GM19351 (cell line): Measurements from ENCODE around the gene YBX2.

Experiments
- ATAC-seq: cut with Tn5 transposase; IDR thresholded peaks from one replicate; pipeline ENCODE4 v1.9.1; 2021; ENCODE audit warnings: mild to moderate bottlenecking, moderate library complexity; ENCODE audit not compliant: unreplicated experiment

Gene YBX2

DNA sequence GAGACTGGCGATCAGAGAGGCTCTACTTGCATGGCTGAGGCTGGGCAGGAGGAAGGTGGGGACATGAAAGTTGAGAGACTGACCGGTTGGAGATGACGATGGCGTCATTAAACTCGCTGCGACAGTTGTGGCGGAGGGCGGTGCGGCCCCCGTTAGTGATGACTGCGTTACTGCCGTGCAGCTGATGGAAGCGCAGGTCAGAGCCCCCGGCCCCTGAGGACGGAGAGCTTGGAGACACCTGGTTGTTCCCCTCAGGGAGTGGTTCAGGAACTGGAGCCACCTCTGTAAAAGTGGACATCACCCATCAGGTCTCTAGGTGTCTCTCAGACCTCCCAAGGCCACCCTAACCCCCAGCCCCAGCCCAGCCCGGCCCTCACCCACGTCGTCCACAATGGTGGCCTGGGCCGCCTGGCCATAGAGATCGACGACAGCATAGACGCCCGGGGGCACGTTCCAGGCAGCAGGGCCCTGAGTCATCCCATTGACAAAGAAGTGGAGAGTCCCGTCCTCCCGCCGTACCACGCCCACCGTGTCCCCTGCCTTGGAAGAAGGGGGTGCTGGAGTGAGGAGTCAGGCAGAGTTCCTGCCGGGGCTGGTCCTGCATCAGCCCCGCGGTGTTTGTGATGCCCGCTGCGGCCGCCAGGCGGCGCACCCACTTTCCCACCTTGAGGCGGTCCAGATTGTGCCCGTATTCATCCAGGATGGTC, 29.4 kb upstream of the YBX2 start:
- ATAC-seq = no peak

DNA sequence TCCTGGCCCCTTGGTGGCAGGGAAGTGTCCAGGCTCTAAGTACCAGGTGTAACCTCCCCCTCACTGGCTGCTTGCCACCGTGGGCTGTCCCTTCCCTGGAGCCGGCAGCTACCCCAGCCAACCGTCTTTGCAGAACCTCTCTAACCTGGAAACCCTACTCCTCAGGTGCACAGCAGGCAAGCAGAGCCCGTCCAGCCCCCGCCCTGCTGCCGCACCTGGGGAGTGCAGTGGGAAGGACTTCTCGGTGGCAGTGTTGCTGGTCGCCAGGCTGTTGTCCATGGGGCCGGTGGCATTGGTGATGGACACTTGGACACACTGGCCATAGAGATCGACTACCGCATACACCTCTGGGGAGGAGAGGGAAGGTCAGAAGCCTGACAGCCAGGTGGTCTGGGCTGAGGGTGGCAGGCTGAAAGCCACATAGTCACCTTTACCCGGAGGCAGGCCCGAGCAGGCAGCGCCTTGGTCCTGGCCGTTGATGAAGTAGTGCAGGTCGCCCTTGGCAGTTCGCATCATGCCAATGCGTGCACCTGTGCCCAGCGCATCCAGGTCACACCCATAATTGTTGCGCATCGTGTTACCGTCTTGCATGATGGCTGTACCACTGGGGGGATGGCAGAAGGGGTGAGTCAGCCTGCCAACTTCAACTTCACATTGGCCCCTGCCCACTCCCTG, 28.2 kb upstream of the YBX2 start:
- no peak for ATAC-seq

DNA sequence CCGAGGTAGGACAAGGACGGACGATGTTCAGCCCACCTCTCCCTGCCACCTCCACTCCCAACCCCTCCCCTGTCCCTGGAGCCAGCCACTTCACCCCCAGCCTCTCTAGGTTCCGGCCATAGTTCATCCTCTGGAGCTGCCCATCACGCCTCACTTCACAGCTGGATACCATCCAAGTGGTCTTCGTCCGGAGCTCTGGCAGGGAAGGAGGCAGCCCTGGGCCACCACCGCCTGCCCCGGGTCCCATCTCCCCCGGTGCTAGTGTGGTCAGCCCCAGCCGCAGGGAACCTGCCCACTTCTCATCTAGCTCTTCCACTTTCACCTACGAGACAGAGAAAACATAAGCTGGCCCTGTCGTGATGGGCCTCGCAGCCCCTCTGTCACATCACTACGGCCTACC, 27.0 kb upstream of the YBX2 start:
- ATAC-seq = no peak

DNA sequence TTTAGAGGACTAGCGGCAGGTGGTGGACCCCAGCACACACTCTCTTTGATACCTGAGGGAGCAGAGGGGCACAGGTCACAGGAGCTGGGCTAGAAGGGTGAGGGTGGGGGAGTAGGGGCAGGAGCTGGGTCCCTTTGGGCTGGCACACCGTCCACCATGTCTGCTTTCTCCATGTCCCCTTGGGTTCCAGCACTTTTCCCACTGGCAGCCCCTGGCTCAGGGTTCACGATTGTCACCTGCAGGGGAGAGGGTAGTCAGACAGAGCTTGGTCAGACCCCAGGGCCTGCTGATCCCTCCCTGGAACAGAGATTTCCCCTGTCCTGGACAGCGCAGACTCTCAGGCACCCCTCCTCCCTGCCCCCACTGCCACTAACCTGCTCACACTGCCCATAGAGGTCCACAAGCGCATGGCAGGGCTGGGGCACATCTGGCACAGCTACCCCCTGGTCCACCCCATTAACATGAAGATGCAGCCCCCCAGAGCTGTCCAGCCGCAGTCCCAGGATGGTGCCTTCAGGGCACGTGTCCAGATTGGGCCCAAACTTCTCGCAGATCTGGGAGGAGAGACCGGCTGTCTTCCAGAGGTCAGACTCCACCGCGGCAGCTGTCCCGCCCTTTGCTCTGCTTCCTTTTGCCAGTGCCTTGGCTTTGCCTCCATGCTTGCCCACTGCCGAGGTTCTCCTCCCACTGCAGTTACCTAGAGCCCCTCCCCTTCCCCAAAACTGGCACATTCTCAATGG, 23.9 kb upstream of the YBX2 start:
- no peak for ATAC-seq

DNA sequence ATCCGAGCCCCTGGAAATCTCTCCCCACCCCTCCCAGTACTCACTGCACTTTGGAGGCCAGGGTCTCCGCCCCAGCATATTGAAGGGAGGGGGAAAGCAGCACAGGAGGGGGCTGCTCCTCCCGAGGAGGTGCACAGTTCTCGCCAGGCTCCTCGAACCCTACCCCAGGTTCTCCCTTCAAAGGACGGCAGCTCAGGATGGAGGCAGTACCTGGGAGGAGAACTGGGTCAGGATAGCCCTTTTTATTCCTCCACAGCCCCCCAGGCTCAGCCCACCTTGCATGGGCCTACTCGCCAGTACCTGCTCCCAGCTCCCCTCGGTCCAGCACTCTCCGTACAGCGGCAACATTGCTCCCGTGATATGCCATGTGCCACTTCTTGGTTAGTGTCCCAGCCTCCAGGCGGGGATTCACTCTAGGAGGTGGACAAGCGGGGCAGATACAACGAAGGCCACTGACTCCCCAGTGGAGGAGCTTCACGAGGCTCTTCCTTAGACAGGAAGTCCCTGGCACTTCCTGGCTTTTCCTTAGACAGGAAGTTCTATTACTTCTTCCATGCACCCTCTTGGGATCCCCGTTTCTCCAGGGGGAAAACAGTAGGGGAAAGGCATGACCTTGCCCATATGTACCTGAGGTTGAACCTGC, 22.8 kb upstream of the YBX2 start:
- ATAC-seq = no peak

DNA sequence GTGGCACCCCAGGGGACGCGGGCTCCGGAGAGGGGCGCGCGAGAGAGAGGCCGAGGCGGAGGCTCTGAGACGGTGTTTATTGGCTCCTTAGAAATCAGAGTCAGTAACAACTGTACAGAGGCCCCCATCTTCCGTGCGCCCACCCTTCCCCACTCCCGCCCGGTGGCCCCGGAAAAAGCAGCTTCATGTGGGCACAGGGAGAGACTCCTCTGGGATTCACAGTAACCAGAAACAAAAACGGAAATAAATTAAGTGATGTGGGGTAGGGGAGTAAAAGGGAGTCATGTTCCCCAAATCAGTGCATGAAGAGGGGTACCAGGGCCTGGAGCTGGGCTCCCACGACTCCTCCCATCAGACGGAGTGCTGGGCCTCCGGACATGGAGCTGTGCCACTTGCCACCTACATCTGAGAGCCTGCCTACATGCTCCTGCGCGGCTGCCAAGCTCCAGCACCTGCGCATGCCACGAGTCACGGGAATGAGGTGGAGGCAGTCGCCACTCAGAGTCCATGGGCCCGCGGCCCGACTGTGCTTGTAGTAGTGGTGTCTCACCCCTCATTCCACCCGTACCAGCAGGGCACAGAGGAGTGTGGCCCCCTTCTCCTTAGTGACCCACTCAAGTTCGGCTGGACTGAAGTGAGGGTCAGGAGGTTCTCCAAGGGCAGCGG, 21.3 kb upstream of the YBX2 start:
- peak; percentile 14 for ATAC-seq

DNA sequence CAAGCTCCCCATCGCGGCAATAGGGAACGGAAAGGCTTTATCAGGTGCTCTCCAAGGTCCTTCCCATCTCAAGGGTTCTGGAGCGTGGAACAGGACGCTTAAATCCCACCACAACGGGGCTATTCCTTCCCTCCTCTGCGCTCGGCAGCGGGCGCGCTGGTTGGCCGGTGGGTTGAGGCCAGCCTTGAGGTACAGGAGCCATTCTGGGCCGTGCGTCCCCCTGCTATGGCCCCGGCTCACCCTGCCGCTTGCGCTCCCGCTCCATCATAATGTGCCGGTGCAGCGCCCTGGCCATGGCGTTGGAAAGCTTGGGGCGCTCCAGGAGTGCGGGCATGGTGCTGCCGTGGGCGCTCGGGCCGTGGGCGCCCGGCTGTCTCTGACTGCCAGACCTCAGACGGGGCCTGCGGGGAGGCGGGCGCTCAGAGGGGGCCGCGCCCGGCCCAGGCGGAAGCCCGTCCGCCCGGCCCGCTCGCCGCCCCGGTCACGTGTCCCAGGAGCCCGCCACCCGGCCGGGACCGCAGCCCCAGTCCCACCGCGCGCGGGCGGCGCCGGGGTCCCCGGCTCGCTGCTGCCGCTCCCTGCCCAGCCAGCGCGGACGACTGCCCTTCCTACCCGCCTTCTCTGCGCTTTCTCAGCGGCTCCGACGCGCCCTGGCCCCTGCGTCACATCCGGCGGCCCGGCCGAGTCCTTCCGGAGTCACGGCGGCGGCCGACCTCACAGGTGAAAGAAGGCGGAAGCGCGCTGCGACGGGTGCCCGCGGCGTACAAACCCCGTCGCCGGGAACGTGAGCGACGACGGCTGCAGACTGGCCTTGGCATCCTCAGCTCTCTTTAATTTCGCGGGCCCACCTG, 20.5 kb upstream of the YBX2 start, which contains the start of gene GPS2:
GPS2 (minus strand) TSS at position 642 of the 851 bp plus-strand sequence; CDS start at position 334, 308 bp downstream.
- ATAC-seq = peak; percentile 78

DNA sequence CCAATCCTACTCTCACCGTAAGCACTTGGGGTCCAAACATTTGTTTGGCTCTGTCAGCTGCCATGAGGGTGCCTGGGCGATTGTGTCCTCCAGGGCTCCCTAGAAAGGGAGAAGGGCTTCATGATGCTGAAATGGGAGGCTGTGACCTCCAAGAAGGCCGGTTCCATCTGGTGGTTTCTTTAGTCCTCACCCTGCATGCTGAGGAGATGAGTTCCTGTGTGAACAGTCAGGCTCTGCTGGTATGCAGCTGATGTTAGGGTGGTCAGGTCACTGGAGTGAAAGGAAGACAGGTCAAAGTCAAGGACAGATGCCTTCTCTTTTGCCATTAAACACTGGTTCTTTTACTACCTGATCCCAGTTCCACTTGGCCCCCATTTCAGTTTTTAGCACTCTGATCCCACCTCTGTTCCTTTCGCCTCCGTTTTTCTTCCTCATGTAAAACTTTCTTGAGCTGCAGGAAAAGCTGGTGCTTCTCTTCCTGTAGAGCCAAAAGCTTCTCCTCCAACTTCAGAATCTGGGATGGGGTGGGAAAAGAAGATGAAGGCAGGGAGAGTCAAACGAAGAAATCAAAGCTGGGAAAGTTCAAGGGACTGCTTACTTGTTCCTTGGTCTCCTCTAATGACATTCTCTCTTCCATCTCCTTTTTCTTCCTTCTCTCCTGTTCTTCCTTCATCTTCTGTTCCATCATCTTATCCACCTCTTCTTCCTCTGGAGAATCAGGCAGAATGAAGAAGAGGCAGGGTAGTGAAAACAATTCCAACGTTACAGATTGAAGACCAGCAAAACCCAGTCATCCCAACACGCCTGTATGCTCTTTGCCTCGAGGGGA, 19.7 kb upstream of the YBX2 start:
- ATAC-seq = no peak

DNA sequence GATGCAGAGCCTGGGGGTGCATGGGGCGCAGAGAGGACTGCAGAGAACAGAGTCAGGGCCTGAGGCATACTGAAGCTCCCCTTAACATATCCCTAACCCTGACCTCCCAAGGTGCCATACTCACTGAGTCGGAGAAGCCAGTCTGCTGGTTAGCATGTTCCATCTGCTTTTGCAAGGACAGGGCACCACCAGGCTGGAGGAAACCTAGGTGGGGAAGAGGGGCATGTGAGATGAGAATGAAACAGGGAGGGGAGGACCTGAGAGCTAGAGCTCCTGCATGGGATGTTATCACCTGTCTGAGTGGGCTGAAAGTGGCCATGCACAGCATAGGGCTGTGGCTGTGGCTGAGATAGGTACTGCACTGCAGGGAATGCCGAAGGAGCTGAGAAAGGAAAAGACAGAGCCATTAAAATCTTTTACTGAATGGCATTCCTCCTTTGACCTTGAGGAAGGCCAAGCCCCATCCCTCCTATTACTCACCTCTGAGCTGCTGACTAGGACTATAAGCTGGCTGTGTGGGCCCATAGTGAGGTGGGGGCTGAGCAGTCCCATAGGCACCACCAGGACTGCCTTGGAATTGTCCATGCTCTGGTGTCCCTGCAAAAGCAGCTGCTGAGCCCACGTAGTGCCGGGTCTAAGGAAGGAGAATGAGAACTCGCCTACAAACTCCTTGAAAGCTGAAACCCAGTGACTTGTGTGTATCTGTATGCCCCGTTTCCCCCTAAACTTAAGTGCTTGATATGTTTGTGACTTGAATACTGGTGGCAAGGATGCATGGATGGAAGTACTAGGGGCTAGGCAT, 18.9 kb upstream of the YBX2 start:
- no peak for ATAC-seq

DNA sequence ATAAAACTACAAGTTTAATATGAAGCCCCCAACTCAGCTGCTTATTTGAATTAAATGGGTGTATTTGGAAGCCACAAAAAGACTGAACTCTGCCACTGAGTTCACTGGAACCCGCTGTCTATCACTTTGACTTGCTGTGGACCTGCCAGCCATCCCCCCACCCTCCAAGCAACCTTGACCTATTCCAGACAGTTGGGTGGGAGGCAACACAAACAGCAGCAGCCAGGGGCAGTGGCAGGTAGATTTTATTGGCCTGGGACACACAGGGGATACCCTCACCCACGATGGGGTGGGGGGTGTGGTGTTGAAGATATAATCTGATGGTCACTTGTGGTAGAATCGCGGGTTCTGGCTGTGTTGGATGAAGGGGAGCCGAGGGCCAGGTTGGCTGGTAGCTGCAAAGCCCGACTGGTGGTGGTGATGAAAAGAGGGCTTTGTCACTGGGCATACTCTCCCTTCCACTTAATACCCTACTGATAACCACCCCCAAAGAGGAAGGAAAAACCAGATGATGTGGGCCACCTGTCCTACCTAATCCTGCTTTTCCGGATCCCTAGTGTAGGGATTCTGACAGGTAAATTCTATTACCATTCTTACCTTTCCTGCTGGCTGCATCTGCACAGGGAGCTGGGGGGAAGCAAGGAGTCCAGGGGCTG, 18.1 kb upstream of the YBX2 start:
- no peak for ATAC-seq

DNA sequence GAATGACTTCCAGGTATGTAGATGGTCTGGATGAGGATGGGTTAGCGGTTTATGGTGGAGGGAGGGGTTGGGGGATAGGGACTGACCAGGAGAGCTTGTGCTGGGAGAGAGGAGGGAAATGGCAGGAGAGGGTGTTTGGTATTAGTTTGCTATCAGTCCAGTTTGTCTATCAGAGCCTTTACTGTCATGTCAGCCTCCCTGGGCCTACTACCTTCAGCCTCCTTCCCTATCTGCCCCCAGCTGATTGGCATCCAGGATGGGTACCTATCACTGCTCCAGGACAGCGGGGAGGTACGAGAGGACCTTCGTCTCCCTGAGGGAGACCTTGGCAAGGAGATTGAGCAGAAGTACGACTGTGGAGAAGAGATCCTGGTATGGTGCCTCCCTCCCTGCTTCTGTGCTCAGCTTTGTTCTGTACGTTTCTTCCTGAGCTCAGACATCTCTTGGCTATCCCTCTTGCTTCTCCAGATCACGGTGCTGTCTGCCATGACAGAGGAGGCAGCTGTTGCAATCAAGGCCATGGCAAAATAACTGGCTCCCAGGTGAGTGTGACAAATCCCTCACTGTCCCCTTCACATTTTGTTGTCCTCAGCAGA, 16.8 kb upstream of the YBX2 start:
- no peak for ATAC-seq

DNA sequence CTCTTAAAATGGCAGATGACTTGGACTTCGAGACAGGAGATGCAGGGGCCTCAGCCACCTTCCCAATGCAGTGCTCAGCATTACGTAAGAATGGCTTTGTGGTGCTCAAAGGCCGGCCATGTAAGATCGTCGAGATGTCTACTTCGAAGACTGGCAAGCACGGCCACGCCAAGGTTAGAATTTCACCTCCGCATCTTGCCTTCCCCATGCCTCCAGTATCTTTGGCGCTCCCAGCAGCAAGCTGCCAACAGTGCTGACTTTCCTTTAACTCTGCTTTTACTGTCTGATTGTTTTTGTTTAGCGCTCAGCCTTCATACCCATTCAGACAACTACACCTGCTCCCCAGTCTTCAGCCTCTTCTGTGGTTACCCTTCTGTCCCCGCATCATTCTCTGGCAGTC, 15.2 kb upstream of the YBX2 start:
- no peak for ATAC-seq

DNA sequence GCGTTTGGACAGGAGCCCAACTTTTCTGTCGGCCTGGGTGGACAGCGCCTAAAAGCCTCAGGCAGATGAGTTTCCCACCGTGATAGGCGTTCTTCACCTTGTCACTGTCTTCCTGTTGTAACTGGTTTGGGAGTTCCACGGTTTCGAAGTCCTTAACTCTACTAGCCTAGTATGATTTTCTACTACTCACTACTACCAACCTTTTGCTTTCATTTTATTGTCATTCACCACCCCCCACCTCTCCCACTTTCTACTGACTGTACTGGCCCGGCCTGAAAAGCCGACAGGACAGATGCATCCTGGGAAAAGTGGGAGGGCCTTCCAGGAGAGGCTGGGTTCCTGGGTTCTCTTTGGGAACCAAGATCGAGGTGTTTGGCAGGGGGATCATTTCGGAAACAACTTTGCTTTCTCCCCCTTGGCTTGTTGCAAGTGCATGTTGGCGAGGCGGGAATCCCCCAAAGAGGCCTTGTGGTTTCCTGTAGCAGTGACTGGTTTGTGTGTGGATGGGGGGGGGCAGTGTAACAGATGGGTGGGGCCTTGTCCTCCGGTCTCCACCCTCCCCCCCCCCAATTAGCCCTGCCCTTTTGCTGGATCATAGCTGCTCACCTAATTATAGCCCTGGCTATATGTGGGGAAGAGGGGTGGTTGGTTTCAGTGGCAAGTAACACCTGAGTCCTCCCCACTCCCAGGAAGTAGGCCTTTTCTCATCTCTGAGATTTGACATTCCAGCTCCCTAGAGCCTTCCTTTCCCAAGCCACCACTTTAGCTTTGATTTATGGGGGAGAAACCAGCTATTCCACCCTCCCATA, 14.4 kb upstream of the YBX2 start:
- ATAC-seq = no peak

DNA sequence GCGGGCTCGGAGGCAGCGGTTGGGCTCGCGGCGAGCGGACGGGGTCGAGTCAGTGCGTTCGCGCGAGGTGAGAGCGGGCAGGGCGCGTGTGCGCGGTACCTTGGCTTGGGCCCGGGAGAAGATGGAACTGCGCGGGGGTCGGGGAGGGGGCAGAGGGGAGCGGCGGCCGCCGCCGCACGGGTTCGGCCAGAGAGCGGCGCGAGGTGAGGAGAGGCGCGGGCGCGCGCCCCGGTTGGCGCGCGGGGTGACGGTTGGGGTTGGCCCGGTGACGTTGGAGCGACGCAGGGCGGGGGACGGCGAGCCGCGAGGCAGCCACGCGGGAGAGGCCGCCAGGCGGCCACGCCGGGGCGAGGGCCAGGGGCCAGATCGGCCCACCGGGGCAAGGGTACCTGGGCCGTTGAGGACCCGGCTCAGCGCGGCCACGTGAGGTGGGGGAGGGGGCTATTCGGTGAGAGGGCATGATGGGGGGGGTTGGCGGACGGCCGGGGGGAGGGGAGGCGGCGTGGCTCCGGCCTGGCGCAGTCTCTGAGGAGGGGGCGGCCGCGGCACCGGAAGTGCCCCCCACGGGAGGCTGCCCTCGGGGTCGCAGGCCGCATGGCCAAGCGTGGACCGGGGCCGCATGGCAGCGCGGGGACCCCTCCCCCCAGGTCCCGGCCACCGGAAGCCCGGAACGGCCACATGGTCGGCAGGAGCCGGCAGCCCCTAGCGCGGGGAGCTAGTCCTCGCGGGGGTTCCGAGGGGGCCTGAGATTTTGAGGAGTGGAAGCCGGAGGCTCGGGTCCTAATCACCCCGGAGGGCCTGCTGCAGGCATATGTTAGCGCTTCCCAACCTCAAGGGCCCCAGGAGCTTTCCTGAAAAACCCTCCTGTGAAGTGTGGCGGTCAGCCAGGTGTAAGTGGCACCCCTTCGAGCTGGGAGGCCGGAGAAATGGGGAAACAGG, 13.5 kb upstream of the YBX2 start:
- ATAC-seq = no peak

DNA sequence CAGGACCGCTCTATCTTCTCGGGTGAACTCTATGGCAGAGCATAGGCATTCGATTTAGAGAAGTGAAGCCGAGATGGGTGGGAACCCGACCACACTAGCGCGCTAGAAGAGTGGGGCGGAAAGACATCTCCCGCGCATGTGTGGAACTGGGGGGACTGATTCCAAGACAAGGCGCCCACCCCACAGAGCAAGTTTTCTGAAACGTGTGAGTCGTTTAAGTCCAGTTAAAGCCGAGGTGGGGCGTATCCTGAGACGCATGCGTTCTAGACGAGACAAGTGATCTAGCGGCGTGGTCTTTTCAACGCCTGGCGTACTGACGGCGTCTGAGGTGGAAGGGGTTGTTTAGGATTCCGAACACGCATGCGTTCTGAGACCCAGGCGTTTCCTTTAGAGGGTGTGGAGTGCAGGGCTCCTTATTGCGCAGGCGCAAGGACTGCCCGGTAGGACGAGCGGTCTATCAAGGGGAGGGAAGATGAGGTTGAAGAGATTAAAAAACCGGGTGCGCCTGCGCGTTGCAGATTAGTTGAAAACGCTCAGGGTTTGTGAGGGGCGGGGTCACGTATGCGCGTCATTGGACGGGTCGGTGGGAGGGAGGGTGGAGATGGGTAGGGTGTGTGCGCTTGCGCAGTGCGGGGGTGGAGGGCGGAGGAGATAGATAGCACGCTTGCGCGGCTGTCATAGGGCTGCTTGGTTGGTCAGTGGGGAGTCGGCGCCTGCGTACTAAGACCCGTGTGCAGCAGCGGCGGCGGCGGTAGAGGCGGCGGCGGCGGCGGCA, 12.7 kb upstream of the YBX2 start, which contains the start of gene EIF5A:
EIF5A (plus strand) TSS at position 718 of the 775 bp plus-strand sequence. CDS start 2,008 bp downstream, outside the sequence.
- peak; percentile 74 for ATAC-seq
